ENCODE results near the gene POU6F1.

Gene POU6F1

DNA sequence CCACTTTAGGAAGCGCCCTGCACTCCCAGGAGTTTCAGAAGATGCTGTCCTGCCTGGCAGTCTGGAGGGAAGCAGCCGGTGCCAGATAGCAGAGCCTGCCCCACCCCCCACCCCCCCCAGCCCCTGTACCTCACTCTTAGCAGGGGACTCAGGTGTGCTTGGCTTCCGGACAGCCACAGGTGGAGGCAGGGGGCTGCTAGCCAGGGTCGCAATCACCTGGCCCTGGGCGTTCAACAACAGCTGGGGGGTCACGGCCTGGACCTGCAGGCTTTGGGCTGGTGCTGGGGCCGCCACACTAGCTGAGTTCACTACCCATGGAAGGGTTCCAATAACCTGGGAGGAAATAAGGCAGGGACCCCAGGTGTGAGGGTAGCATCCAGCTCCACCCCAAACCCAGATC lies 22.0 kb downstream of the POU6F1 start:
- DNase-seq: no peak

DNA sequence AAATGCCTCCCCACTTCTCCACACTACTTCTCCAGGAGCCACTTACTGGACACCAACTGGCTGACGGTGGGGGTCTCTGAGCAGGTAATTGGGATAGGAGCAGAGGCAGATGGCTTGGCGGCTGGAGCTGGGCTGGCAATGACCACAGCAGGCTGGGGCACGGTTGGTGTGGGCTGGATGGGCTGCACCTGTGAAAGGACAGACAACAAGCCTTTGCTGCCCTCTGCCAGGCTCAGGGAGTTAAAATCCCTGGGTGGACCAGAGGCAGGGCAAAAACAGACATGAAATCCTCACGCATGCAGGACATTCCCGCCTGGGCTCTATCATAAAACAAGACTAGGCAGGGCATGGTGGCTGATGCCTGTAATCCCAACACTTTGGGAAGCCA lies 25.6 kb downstream of the POU6F1 start:
- no peak for DNase-seq

DNA sequence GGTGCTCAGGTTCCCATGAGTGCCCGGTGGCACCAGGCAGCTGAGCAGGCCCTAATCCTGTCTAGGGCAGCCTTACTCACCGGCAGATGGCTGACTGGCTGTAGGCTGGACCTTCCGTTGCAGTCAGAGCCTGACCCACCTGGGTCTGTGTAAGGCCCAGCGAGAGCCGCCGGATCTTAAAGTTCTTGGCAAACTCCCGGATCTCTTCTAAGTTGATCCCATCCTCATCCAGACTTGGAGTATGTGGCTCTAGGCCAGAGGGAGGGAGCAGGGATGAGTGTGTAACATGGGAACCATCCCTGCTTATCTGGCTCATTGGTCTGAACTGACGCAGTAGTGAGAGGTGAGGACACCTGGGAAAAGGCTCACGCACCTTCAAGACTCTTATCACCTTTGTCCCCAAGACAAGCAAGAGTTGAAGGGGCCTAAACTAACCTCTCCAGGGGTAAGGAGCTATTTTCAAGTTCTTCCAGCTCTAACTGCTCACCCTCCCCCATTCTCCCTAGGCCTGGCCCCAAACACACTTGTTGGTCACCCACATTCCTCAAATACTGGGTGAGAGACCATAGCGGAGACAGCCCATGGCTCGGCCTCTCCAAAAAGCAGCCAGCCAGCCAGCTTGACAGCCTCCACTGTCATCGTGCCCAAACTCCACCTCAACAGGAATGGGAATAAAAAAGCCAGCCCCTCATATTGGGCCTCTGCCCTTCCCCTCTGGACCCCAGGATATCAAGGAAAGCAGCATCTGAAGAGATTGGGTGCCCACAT lies 26.2 kb downstream of the POU6F1 start:
- DNase-seq: no peak

DNA sequence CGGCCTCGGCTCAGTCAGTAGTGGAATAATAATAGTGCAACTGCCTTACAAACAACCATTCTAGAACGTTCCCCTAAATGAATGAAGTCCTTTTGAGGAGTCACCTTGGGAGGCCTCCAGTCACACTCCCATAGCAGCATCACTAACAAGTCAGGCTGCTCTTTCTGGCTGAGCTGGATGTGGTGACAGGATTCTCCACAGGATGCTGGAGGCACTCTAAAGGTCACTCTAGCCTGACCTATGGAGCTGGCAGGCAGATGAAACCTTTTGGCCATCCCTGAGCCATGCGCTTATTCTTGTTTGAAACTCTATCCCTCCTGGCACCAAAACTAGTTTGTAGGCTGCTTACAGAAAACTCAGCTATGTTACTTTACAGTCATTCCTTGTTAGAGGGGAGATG lies 27.0 kb downstream of the POU6F1 start:
- DNase-seq: no peak

DNA sequence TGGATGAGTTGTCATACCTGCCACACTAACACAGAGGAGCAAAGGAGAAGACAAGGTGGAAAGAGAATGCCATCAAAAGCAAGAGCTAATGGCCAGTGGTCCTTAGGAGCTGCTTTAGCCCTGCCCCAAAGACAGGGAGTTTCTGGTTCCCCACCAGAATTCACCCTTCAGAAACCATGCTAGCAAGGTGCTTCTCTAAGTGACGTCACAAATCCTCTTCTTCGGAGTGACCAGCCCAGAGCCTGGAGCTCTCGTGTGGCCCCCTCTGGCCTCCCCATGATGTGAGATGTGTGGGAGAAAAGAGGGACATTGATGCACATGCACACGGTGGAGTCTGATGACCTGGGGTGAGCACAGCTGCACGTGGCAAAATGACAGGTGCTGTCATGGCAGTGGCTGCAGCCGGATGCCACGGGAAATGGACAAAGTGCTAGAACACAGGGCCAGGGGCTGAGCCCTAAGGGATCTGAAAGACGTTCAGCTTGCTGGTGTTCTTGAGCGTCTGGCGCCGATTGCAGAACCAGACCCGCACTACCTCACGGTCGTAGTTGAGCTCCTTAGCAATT lies 28.0 kb downstream of the POU6F1 start:
- no peak for DNase-seq

DNA sequence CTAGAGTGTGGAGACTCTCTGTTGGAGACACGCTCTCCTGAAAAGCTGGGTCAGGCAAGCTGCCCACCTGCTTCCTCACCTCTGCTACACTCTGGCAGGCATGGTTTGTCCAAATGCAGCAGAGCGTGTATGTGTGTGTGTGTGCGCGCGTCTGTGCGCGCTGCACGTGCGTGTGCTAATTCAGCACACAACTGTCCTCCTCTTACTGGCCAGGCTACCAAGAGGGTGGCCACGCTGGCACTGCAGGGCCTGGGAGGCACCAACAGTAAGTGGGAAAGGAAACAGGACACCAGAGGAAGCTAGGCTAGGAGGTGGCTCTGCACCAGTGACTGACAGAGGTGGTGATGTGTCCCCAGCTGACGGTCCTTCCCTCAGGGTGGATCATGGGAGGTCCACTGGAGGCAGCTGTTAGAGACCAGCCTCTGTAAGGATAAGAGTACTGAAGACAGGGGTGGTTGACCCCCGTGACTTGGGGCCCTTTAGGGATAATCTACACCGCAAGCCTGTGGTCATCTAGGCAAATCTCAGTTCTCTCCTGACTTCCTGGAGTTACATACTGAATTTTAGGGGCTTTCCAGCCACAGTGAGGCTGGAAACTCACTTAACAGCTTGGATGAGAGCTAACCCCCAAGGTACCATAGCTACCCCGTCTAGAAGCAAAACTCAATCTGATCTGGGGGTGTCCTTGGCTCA lies 29.4 kb downstream of the POU6F1 start:
- DNase-seq: no peak

DNA sequence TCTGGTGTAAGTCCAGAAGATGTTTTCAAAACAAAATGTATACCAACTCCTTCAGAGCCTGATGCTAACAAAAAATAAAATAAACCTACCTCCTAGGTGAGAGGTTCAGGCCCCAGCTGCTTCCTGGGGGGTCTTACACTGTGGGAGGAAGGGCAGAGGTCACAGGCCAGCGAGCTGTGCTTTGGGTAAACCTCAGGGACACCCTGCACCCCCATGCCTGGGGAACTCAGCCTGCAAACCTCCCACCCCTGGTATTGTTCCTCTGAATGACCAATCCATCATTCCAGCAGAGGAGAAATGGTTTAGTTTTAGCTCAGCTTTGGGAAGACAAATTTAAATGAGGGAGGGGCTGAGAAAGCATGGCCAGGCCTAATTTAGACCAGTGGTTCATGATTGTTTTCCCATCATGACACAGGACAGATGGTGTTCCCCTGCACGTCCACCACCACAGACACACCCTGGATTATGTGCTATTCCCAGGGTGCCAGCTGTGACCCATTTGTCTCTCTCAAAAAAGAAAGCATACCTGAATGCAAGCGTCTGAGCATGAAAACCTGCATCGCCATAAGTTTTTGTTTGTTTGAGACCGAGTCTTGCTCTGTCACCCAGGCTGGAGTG lies 30.4 kb downstream of the POU6F1 start:
- DNase-seq: no peak

DNA sequence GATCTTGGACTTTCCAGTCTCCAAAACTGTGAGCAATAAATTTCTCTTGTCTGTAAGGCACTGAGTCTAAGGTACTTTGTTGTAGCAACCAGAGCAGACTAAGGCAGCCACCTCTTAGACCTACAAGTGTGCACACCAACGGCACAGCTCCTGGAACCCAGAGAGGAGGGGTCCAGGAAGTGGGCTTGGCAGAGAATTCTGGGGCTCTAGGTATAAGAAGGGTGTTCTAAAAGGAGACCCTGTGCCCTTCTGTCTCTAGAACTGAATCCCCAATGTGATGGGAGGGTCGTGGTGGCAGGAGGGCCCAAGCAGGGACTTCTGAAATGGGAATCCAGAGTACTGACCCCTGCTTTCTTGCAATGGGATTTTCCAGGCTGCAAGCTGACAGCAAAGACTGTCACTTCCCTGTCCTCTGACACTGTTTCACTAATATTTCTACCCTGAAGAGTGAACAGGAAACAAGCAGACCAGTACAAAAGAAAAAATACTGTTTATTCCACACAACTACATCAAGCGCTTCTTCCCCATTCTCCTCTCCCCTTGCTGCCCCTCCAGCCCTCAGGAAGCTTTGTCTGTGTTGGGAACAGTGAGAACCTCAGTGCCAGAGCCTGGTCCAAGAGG lies 31.3 kb downstream of the POU6F1 start:
- DNase-seq: no peak

DNA sequence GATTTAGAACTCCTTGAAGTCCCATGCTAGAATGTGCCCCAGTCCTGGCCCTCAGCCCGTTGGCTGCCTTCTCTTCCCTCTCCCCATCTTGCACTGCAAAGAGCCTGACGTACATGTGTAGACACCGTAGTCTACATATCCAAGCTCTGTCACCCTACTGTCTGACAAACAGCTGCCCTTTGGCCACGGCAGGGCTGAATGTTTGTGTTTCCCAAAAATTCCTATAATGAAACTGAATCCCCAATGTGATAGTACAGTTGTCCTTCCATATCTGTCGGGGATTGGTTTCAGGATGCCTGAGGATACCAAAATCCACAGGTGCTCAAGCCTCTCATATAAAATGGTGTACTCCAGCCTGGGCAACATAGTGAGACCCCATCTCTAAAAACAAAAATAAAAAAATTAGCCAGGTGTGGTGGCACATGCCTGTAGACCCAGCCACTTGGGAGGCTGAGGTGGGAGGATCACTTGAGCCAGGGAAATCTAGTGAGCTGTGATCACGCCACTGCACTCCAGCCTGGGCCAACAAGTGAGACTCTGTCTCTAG lies 32.6 kb downstream of the POU6F1 start:
- no peak for DNase-seq

DNA sequence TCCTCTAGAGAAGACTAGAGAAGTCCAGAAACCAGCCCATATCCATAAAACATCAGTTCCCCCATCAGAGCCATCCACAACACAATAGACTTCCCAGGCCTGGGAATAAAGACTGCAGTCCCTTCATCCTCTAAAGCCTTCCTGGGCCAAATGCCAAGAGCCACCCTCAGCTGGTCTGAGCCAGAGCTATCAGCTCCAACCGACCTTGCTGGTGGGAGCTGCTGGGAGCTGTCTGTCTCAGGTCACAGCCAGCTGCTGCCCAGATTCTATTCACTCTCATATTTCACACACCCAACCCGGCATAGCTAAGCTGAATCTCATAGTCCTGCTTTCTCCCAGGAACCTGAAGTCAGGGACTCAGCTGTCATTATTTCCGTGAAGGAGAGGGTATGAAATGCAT lies 34.0 kb downstream of the POU6F1 start:
- DNase-seq: no peak

DNA sequence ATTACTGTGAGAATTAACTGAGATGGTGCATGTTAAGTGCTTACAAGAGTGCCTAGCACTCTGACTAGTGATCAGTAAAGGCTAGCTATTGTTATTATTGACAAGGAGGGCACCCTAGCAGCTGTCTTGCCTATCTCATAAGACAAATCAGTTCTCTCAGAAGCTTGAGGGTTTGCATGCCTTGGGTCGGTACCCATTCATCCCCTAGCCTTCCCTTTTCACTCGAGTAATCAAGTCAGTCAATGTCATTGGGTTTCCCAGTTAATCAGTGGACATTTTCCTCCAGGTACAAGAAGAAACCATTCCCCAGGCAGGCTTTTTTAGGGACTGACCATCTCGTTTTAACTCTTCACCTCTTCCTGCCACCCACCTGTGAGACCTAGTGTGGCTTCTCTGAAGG lies 34.5 kb downstream of the POU6F1 start:
- DNase-seq: no peak

DNA sequence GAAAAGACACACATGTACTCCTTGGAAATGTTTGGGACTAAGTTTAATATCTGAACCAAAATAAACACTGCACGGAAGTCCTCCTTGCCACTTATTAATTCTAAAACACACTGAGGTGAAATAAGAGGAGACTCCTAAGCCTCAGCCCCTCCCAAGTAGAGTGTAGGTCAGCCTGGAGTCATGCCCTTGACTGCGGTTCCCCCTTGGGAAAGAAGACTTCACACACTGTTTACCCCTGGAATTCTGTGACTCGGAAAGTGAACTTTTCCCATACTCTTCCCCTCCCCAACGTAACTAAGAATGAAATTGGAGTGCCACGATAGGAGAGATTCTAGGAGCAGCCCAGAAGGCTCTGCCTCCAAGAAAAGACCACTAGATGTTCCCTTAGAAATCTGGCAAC lies 36.3 kb downstream of the POU6F1 start:
- no peak for DNase-seq

DNA sequence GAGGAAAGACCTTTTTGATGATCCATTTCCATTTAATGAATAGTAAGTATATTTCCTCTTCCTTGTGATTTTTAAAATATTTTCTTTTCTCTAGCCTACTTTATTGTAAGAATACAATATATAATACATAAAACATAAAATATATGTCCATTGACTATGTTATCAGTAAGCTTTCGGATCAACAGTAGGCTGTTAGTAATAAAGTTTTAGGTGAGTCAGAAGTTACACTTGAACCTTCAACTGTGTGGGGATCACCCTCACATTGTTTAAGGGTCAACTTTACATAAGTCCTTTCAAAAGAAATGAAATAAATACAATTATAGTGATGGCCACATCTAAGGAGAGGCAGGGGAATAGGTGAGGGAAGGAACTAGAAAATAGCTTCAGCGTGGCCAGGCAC lies 40.0 kb downstream of the POU6F1 start:
- DNase-seq: no peak

DNA sequence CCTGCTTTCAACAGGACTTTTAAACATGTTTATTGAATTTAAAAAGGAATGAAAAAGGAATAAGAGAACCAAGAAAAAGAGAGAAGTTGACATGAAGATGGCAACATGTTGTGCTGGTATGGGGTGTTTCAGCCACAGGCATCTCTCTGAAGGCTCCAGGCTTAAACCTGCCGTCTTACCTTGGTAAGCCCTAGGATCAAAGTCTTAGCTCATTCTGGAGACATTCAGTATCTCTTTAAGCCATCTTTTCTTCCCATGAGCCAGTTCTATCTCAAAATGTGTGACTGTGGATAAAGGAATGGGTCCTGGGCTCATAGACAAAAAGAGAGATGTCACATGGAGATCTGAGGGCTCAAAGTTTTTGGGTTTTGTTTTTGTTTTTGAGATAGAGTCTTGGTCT lies 43.4 kb downstream of the POU6F1 start:
- DNase-seq: no peak

DNA sequence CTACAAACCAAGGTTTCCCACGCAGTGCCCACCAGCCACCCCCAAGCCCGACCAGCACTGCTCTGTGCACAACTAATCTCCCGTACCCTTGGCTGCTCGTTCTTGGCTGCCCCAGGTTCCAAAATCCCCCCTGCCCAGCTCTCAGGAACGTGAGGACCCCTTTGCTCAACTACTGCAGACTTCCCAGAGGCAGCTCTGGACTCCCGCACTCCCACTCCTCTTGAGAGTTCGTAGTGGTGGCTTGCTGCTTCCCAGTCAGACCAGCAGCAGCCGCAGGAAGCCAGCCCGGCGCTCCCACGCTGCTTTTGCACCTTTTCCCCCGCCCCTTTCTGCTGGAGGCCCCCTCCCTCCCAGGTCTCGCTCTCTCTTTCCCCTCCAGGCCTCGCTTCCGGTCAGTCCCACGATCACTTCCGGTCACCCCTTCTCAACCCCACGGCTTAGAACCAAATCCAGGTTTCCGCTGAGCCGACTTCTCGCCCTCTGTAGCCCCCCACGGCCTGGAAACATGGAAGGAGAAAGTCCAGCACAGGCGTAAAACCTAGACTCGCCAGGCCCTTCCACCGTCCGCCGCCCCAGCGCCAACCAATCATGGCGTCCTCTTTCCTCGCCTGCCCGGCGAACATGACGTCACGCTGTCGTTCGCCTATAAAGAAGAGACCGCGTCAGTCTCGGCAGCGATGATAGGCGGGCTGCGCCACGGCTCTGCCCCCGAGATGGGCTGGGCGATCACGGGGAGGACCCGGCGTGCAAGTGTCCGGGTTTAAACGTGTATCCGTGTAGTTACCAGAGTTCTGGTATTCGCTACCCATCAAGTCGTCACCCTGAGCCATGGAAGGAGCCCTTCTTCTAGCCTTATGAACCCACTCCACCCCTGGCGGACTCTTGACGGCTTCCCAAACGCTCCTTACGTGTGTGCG lies 45.1 kb downstream of the POU6F1 start, which contains the start of gene TFCP2:
TFCP2 (minus strand) TSS at position 621 of the 917 bp plus-strand sequence. CDS start 713 bp downstream, outside the sequence.
- peak; percentile 80 for DNase-seq

DNA sequence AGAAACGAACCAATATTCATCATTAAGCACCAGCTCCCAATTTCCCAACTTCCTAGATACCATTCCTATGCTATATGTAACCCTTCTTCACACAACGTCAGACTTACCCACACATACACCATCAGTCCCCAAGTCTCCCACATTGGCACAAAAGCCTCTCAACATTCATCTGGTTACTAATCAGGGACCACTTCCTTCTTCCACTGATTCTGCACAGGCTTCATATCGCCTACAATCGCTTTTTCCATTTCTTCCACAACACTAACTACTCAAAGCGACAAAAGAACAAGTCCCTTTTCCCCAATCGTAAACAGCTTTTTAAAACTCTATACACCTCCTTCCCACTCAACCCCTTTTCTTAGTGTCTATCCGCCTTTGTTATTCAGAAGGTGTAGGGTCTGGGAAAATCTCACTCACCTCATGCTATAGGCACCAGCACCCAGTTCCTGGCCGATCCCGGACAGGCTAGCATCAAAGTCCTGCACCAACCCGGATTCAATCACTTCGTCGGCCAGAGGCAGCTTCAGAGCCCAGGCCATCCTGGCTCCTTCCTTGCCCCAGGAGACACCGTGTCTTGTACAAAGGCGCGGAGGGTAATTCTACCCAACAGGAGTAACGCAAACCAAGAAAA lies 45.9 kb downstream of the POU6F1 start:
- DNase-seq: no peak

DNA sequence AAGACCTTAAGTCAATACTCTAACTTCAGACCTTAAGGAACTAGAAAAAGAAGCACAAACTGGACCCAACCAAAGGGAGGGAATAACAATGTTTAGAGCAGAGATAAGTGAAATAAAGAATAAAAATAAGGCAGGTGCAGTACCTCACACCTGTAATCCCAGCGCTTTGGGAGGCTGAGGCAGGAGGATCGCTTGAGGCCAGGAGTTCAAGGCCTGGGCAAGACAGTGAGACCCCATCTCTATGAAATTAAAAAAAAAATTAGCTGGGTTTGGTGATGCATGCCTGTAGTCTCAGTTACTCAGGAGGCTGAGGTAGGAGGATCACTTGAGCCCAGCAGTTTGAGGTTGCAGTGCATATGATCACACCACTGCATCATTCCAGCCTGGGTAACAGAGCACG lies 54.1 kb downstream of the POU6F1 start:
- DNase-seq: no peak

DNA sequence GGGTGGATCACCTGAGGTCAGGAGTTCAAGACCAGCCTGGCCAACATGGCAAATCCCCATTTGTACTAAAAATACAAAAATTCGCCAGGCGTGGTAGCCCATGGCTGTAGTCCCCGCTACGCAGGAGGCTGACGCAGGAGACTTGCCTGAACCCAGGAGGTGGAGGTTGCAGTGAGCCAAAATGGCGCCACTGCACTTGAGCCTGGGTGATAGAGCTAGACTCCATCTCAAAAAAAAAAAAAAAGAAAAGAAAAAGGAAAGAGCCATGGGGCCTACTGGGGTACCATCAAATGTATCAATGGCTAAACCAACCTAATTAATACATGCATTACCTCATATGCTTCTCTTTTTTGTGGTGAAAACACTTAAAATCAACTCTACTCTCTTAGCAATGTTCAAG lies 55.6 kb downstream of the POU6F1 start:
- DNase-seq: no peak

DNA sequence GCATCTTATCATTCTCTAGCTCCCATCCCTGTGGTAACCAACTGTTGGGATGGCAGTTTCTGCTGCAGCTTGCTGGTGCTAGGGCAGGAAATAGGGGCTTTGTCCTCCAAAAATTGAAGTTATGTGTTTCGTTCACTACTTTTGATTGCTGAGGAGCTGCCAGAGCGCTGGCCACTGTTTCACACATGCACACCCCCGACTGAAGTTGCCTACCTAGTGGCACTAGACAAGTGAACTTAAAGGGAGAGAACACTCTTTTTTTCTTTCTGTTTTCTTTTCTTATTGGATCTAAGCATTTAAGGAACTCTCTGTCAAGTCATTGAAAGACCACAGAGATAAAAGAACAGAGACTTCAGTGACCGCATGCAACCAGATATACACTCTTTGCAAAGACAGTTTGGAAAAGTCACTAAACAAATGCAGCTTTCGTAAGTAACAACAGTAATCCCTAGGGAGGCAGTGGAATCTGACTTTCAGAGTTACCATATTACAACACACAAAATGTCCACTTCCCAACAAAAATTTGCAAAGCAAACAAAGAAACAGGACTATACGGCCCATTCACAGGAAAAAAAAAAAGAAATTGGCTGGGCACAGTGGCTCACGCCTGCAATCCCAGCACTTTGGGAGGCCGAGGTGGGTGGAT lies 56.9 kb downstream of the POU6F1 start:
- DNase-seq: no peak

DNA sequence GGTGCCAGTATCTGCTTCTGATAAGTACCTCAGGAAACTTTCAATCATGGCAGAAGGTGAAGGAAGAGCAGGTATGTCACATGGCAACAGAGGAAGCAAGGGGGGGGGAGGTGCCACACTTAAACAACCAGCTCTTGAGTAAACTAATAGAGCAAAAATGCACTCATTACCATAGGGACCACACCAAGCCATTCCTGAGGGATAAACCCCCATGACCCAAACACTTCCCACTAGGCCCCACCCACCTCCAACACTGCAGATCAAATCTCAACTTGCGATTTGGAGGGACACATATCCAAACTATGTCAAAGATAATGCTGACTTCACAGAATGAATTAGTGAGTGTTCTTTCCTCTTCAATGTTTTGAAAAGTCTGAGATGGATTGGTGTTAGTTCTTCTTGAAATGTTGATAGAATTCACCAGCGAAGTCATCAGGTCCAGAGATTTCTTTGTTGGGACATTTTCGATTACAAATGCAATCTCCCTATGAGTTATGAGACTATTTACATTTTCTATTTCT lies 61.6 kb downstream of the POU6F1 start:
- no peak for DNase-seq

DNA sequence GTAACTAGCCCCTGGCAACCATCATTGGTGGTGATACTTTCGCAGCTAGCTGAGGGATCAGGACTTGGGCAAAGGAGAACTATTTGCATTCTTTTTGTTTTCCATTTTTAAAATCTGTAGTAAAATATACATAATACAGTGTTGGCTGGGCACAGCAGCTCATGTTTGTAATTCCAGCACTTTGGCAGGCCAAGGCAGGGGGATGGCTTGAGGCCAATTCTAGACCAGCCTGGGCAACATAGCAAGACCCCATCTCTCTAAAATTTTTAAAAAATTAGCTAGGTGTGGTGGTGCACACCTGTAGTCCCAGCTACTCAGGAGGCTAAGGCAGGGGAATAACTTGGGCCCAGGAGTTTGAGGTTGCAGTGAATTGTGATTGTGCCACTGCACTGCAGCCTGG lies 64.9 kb downstream of the POU6F1 start:
- no peak for DNase-seq

Measured in NCI-H2081 treated with DMSO at 0.1 percent for 48 hours (cell line).